Keratinocyte (primary cell): ENCODE data around the gene SERPINA1. TPM values are rescaled to one million over a fixed set of nuclear protein-coding genes. Genes with fewer than 3 reads are reported as not detected.

Experiments
- DNase-seq: peaks from one replicate; pipeline ENCODE4 v3.0.0-alpha.2; 2011; ENCODE audit warnings: low read depth, missing footprints, low spot score
- FAIRE-seq: peaks from 2 replicates; lab custom pipeline; 2011; peaks lifted over from hg19 to GRCh38; lab: Jason Lieb, UNC
- H2AFZ ChIP-seq: 2 replicates; pipeline ENCODE4 v1.6.0; 2012; ENCODE audit warnings: low read length, control low read depth, inconsistent platforms; ENCODE audit not compliant: control insufficient read depth
- H3K27ac ChIP-seq: 2 replicates; pipeline ENCODE4 v1.5.1; 2011; ENCODE audit warnings: low read length; ENCODE audit not compliant: control insufficient read depth, insufficient read depth
- H3K27me3 ChIP-seq: 3 replicates; pipeline ENCODE4 v1.6.0; 2011; ENCODE audit warnings: low read length; ENCODE audit not compliant: control insufficient read depth, insufficient read depth; ENCODE audit errors: extremely low read depth
- H3K36me3 ChIP-seq, 2 experiments: 2 replicates in 1 of 2; 3 replicates in 1 of 2; pipeline ENCODE4 v1.5.1; 2011; ENCODE audit warnings: low read length in 2 of 2, mild to moderate bottlenecking in 1 of 2; ENCODE audit not compliant: control insufficient read depth in 2 of 2, insufficient read depth in 2 of 2; ENCODE audit errors: extremely low read depth in 1 of 2
- H3K4me1 ChIP-seq: 3 replicates; pipeline ENCODE4 v1.5.1; 2011; ENCODE audit warnings: low read length; ENCODE audit not compliant: control insufficient read depth, insufficient read depth; ENCODE audit errors: extremely low read depth
- H3K4me2 ChIP-seq: 3 replicates; pipeline ENCODE4 v1.6.0; 2011; ENCODE audit warnings: low read depth, low read length; ENCODE audit not compliant: control insufficient read depth, insufficient read depth; ENCODE audit errors: extremely low read depth
- H3K4me3 ChIP-seq, 3 experiments: fragments of 200-600 bp in 1 of 3; sonication (generic) in 1 of 3; 2 replicates in 2 of 3; 3 replicates in 1 of 3; pipeline ENCODE4 v1.5.1; 2011 to 2016; ENCODE audit warnings: low read length in 3 of 3, mild to moderate bottlenecking in 3 of 3, control low read depth in 2 of 3, inconsistent platforms in 1 of 3, low read depth in 1 of 3, mixed read lengths in 1 of 3, mixed run types in 1 of 3, moderate library complexity in 1 of 3; ENCODE audit not compliant: control insufficient read depth in 2 of 3, insufficient read depth in 2 of 3; ENCODE audit errors: extremely low read depth in 1 of 3
- H3K79me2 ChIP-seq: 2 replicates; pipeline ENCODE4 v1.6.0; 2012; ENCODE audit warnings: low read length; ENCODE audit not compliant: control insufficient read depth, insufficient read depth
- H3K9ac ChIP-seq: 3 replicates; pipeline ENCODE4 v1.6.0; 2011; ENCODE audit warnings: low read length; ENCODE audit not compliant: control insufficient read depth, insufficient read depth; ENCODE audit errors: extremely low read depth
- H3K9me1 ChIP-seq: 3 replicates; pipeline ENCODE4 v1.6.0; 2011; ENCODE audit warnings: low read length; ENCODE audit not compliant: control insufficient read depth, insufficient read depth; ENCODE audit errors: extremely low read depth
- H3K9me3 ChIP-seq: 2 replicates; pipeline ENCODE4 v1.5.1; 2012; ENCODE audit warnings: low read depth, low read length; ENCODE audit not compliant: control insufficient read depth
- H4K20me1 ChIP-seq: 3 replicates; pipeline ENCODE4 v1.6.0; 2011; ENCODE audit warnings: low read length; ENCODE audit not compliant: control insufficient read depth, insufficient read depth; ENCODE audit errors: extremely low read depth
- CTCF ChIP-seq, 3 experiments: IDR thresholded peaks in 1 of 3; conservative IDR thresholded peaks in 1 of 3; optimal IDR thresholded peaks in 1 of 3; 2 replicates in 2 of 3; 3 replicates in 1 of 3; pipeline versions ENCODE3 to v1.5.1; 2011; ENCODE audit warnings: low read length in 3 of 3, mild to moderate bottlenecking in 3 of 3, moderate library complexity in 2 of 3, control low read depth in 1 of 3, inconsistent platforms in 1 of 3; ENCODE audit not compliant: insufficient read depth in 2 of 3; ENCODE audit errors: extremely low read depth in 1 of 3
- EZH2 ChIP-seq: IDR thresholded peaks from one replicate; pipeline ENCODE4 v1.6.1; 2012; ENCODE audit warnings: inconsistent platforms, mild to moderate bottlenecking, low read length, moderate library complexity
- dilution Hi-C: fragments of 300-500 bp; cut with MboI; formaldehyde crosslinking; loops from one replicate; pipeline ENCODE4 v1.7.0; 2020; ENCODE audit warnings: low sequenced_read_pairs; ENCODE audit not compliant: extremely low pct_ligation_motif_present
- polyA plus RNA-seq, 5 experiments: library from polyadenylated mRNA; depleted of rRNA in 3 of 5; stranded (reverse) in 3 of 5; stranded (forward) in 1 of 5; unstranded in 1 of 5; fragments of >200 nt; gene quantifications; 1 replicate in 1 of 5; 2 replicates in 3 of 5; 3 replicates in 1 of 5; pipeline versions ENCODE4 v1.2.1 to v1.2.3, GENCODE V29; 2011 to 2012; ENCODE audit warnings: missing spikeins in 2 of 5, low read depth in 1 of 5, low replicate concordance in 1 of 5

SERPINA1 gene
- polyA plus RNA-seq, 1 donor (not counting 4 experiments of a cell fraction or from before 2014, with no cell fraction given), result 0.71 TPM

- H4K20me1 ChIP-seq, result no peaks in the 10 kb centered on the region
- H3K9me3 ChIP-seq, result no peaks in the 10 kb centered on the region
- no peak overlapping the region for H3K4me3 ChIP-seq
- H3K4me2 ChIP-seq, result no peak overlapping the region
- no peak for FAIRE-seq
- H3K27ac ChIP-seq, result no peak overlapping the region
- peaks cover 16% of the 10 kb centered on the region for H3K4me1 ChIP-seq
- H3K36me3 ChIP-seq, result no peaks in the 10 kb centered on the region
- DNase-seq, result no peak
- no peak for TF ChIP-seq CTCF (optimal IDR thresholded peaks at IDR 0.05 in 1 of 3, IDR thresholded peaks at IDR 0.05 in 1 of 3, conservative IDR thresholded peaks at IDR 0.05 in 1 of 3; ENCODE audit: extremely low read depth in 1 of 3, insufficient read depth in 2 of 3, low read length in 3 of 3)
- no peak for TF ChIP-seq EZH2
- no peak overlapping the region for H3K9ac ChIP-seq
- no peaks in the 10 kb centered on the region for H3K9me1 ChIP-seq
- dilution Hi-C loops, result no loop called here
- no peak overlapping the region for H2AFZ ChIP-seq
- H3K27me3 ChIP-seq, result no peaks in the 10 kb centered on the region
- no peaks in the 10 kb centered on the region for H3K79me2 ChIP-seq
These were observed 10.1 kb upstream of the SERPINA1 start for GRCh38 chr14:94398536-94398935.

GRCh38 chr14:94398182-94398479 lies 9.7 kb upstream of the SERPINA1 start:
- no peaks in the 10 kb centered on the region for H4K20me1 ChIP-seq
- no peak overlapping the region for H2AFZ ChIP-seq
- FAIRE-seq, result no peak
- dilution Hi-C loops, result no loop called here
- H3K27ac ChIP-seq, result no peak overlapping the region
- H3K9me1 ChIP-seq, result no peaks in the 10 kb centered on the region
- H3K9me3 ChIP-seq, result no peaks in the 10 kb centered on the region
- H3K4me1 ChIP-seq, result peaks cover 12% of the 10 kb centered on the region
- H3K4me2 ChIP-seq, result no peak overlapping the region
- no peak for DNase-seq
- H3K9ac ChIP-seq, result no peak overlapping the region
- H3K4me3 ChIP-seq, result no peak overlapping the region
- no peak for TF ChIP-seq EZH2
- no peaks in the 10 kb centered on the region for H3K27me3 ChIP-seq
- H3K79me2 ChIP-seq, result no peaks in the 10 kb centered on the region
- no peaks in the 10 kb centered on the region for H3K36me3 ChIP-seq
